Posterior vena cava (tissue), 2 donors: ENCODE results near the gene DYNC2LI1. TPM values are rescaled to one million over a fixed set of nuclear protein-coding genes. Genes with fewer than 3 reads are reported as not detected.

Experiments used
- DNase-seq: peaks from one replicate; pipeline ENCODE4 v3.0.0-alpha.2; 2020; ENCODE audit warnings: low spot score
- intact Hi-C, 2 donors: fragments of 100-400 bp; cut with DNase I; formaldehyde crosslinking; loops; one replicate each; pipeline versions ENCODE4 v1.14.1 to v1.14.2; 2022 to 2023
- total RNA-seq, 2 donors: library from RNA; stranded (reverse); fragmentation: NEBNext Ultra II Directional; extraction: Animal tissue kit (Norgen Biotek cat#: 25700); gene quantifications; one replicate each; pipeline ENCODE4 v1.2.1, GENCODE V29; 2021
- donor health status: DM: yes; HTN: yes; CAD: no.
- donor health status: DM: yes; HTN: yes; CAD: no.

Gene DYNC2LI1
- total RNA-seq, 2 donors from 2014 or later, result 9.2 to 18.3 TPM

DNA sequence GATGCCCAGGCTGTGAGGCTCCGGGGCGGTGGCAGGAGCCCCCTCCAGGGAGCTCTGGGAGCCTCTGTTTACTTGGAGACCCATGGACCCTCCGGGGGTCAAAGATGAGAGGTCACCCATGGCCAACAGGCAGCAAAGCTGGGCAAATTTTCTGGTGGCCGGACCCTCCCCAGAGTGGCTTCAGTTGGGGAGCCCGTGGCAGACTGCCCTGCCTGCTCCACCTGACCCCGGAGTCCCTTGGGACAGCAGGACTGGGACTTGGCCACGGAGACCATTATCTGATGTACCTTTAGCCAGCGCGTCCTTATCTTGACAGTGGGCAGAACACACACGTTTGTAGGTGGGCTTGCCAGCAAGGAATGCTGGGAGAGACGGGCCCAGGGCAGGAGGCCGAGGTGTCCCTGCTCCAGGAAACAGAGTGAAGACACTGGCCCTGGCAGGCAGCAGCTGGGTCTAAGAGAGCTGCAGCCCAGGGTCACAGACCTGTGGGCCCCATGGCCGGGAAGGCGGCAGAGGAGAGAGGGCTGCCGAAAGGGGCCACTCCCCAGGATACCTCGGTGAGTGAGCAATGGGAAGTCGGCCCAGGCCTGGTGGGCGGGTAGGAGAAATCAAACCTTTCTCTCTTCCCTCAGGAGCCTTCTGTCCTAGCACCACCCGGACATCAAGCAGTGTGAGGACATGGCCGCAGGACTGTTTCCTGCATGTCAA is 64.9 kb downstream of the DYNC2LI1 start, which contains the start of the genes ABCG5 and ABCG8:
Gene ABCG5 (minus strand): TSS at position 280 of the 708 bp plus-strand sequence. CDS start 160 bp downstream, at position 120.
Gene ABCG8 (plus strand): TSS at position 412 of the 708 bp plus-strand sequence. CDS start 83 bp downstream, at position 495.
- DNase-seq, result no peak

DNA sequence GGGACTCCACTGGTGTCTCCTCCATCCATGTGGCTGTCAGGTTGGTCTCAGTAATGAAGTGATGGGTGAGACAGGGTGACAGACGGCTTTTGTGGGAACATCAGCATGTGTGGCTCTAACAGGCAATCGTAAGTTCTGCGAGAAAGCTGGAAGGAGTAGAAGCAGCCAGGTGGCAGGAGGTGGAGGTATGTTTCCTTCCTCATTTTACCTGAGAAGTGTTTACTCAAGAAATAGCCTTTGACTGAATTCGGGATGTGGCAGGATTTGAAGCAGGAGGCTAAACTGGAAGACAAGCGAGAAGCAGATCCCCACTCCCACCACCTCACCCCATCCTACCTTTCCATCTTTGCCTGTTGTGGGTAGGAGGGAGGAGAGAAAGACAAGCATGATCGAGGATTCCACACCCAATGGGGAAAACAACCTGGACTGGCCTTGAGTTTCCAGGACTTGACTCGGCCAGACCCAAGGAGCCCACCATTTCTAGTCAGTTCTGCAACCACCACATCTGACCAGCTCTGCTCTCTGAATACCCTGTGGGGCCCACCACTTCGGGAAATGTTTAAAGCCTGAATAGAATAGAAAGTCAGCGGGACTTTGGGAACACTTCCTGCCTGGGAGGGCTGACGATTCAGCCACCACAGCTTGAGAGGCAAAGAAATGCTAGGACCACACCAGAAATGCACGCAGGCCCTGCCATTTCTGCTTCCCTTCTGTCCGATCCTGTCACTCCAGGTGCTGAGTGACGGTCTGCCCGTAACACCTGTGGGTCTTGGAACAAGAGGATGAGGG is 66.1 kb downstream of the DYNC2LI1 start:
- DNase-seq, result no peak
- intact Hi-C loops, result loop anchor here in 1 of 2 donors (10.0 kb wide), 1 partner anchor 845 kb away; no protein-coding TSS in a partner anchor

More for the DNA sequence above, 64.9 kb downstream of the DYNC2LI1 start, which contains the start of the genes ABCG5 and ABCG8:
- intact Hi-C loops, result loop anchor here in 1 of 2 donors (10.0 kb wide), 1 partner anchor 846 kb away; no protein-coding TSS in a partner anchor

DNA sequence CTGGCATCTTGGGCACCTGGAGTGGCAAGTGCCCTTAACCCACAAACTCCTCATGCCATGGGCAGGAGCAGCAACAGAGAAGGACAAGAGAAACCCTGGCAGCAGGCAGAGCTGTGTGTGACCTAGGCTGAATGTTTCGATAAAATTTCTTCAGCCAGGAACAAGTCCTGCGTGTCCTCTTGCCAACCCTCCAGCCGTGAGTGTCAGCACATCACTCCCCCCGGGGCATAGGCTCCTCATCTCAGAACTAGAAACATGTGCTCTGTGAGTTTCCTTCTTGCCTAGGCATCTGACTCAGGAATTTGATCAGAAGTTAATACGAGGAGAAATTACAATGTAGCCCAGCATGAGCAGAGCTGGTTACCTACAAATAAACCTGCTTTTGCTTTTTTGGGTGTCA is 67.1 kb downstream of the DYNC2LI1 start:
- DNase-seq, result no peak
- intact Hi-C loops, result no loop called here

DNA sequence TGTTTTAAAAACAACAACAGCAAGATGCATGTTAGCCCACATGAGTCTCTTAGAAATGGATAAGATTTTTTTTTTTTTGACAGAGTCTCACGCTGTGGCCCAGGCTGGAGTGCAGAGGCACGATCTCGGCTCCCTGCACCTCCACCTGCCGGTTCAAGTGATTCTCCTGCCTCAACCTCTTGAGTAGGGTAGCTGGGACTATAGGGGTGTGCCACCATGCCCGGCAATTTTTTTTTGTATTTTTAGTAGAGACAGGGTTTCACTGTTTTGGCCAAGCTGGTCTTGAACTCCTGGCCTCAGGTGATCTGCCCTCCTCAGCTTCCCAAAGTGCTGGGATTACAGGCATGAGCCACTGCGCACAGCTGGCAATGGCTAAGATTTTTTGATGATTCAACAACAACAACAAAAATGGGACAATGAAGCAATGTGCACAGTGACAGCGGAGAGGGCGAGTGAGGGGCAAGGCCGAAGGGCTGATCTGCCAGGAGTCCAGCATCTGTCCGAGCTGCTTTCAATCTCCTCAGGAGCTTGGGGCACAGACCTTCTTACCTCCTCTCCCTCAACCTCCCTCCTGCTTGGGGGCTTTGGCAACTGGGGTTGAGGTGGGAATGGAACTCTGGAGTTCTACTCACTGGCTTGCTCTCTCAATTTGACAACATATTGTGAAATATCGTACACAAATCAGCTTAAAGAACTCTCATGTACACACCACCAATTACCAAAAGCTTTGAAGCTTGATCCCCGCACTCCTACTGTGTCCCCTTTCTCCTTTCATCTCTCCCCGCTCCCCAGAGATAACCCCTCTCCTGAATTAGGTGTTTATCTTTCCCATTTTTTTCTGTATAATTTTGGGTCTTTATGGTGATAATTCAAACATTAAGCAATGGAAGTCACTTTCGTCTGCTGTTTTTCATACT is 68.4 kb downstream of the DYNC2LI1 start:
- no peak for DNase-seq
- intact Hi-C loops, result no loop called here

DNA sequence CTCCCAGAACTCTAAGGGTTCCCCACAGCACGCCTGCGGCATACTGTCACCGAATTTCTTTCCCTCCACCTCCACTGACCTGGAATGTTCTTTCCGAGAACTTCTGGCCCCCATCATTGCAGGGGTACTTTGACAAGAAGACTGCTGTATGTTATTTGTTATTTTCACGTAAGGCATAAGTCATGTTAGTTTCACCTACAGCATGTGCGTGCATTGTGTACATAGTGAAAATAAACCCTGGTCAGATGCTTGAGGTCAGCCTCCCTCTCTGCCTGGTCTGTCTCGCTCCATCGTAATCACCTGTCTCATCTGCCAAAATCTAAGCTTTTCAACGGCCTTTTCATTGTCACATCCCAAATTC is 69.0 kb downstream of the DYNC2LI1 start:
- DNase-seq, result no peak
- intact Hi-C loops, result no loop called here

DNA sequence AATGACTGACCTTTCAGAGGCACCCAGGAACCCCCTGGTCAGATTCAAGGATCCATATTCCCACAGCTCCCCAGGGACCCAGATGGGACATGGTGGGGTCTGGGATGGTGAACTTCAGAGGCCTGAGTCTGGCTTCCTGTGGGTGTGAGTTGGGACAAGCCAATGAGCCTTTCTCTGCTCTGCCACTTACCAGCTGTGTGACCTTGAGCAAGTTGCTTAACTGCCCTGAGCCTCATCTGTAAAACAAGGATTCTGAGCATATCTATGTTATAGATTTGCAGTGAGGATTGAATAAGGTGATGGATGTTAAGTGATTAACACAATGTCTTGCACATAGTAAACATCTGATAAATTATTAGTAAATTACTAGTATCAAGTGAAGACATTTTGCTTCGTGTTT is 71.3 kb downstream of the DYNC2LI1 start:
- intact Hi-C loops, result no loop called here
- DNase-seq, result no peak

DNA sequence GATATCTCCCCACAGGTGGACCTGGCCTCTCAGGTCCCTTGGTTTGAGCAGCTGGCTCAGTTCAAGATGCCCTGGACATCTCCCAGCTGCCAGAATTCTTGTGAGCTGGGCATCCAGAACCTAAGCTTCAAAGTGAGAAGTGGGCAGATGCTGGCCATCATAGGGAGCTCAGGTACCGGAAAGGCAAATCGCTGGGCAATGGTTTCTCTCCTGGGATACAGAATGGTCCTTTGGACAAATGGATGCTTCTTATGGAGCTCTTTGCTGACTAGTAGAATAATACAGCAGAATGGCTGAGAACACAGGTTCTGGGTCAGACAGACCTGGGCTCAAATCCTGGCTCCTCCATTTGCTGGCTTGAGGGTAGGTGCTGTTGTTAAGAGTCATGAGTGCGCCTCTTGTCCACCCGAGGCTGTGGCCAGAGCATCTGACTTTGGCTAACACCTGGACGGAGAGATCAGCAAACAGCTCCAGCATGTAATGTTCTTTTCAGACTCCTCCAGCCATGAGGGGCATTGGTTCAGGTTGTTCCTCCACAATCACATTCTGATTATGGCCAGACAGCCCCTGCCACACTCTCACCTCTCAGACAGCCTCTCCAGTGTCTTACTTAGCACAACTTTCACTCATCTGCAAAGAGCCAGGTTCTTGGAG is 72.4 kb downstream of the DYNC2LI1 start:
- no peak for DNase-seq
- intact Hi-C loops, result no loop called here

DNA sequence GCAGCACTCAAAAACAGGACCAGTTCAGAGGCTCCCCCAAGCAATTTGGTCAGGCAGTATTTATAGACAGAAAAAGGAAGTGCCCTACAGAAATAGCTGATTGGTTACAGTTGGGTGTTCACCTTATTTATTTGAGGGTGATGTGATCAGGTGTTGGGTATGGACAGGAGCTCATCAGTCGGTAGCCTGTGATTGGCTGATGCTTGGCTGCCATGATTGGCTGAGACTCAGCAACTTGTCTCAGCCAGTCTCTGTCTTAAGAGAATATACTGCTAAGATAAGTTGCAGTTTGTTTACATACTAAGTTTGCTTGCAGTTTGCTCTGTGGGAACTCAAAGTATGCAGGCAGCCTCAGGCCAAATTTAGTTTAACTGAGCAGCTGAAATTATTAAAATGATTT is 74.4 kb downstream of the DYNC2LI1 start:
- no peak for DNase-seq
- intact Hi-C loops, result no loop called here

DNA sequence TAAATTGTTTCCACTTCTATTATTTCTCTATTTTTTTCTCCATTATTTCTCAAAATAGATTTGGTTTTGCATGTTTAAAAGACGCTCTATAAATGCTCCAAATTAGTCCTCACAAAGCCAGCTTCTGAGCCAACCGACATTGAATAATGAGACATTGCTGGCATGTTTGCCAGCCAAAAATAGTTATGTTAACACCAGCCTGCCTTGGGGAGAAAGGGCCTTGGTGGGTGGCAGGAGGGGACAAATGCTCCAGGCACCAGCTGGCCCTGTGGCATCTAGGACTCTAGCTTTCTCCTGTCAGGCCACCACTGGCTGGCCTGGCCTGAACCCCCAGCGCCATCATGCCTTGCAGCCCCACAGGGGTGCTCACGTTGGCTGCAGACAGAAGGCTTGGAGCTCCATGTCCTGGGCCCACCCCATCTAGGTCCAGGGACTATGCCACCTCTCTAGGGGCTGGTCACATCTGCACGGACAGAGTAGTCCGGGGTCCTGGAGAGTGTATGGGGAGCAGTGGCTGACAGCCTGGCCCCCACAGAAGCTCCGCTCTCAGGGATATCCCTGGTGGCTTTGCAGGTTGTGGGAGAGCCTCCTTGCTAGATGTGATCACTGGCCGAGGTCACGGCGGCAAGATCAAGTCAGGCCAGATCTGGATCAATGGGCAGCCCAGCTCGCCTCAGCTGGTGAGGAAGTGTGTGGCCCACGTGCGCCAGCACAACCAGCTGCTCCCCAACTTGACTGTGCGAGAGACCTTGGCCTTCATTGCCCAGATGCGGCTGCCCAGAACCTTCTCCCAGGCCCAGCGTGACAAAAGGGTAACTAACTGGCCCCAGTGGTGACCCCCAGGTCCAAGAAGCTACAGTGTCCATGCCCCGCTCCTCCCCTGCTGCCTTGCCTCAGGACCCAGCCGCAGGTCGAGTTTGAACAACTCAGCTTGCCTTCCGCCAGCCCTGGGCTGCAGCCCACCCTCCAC is 77.5 kb downstream of the DYNC2LI1 start:
- intact Hi-C loops, result no loop called here

DNA sequence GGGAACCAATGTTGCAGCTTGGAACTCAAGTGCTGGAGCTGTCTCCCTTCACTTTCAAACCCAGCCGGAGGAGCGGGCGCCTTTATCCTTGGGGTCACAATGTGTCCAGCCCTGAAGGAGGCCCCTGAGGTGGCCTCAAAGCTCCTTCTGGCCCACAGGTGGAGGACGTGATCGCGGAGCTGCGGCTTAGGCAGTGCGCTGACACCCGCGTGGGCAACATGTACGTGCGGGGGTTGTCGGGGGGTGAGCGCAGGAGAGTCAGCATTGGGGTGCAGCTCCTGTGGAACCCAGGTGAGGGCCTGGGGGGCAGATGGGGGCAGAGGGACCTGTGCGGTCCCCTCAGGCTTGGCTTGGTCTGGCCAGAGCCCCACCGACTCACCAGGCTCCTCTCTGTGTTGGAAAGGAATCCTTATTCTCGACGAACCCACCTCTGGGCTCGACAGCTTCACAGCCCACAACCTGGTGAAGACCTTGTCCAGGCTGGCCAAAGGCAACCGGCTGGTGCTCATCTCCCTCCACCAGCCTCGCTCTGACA is 78.4 kb downstream of the DYNC2LI1 start:
- intact Hi-C loops, result no loop called here
- DNase-seq, result no peak

More for the DNA sequence above, 77.5 kb downstream of the DYNC2LI1 start:
- no peak for DNase-seq

DNA sequence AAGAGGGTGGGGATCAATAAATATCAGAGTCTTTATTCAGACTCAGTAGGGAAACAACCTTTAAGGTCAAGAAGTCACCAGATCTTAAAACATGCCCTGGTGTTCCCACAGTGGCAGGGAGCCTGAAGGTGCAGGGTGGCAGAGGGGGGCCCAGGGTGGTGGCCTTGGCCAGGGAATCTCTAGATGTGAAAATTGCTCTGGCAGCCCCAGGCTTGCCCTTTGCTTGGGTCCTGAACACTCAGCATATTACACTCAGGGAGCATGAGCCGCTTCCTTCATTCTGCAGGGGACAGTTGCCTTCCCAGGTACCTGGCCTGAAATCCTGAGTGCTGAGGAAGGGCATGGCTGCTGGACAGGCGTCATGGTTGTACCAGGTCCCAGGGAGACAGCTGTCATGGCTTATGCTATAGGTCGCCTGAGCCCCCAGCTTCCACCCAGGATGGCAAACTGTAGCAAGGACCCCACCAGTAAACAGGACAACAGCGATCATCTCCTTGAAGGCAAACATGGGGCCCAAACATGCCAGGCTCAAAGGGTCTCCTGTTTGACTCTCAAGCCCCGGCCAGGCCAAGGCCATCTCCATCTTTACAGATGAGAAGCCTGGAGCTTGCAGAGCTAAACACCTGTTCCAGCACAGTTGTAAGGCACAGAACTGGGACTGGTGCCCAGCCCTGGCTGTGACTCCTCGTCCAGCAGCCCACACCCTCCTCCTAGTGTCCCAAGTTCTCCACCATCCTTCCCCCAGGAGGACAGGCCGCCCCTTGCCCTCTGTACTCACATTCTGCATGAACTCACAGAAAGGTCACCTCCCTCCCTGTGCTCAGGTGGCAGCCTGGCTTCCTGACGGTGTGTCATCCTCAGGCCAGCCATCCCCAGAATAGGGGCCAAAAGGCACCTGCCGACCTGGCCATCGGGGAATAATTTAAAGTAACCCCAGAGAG is 79.6 kb downstream of the DYNC2LI1 start:
- no peak for DNase-seq
- intact Hi-C loops, result no loop called here

DNA sequence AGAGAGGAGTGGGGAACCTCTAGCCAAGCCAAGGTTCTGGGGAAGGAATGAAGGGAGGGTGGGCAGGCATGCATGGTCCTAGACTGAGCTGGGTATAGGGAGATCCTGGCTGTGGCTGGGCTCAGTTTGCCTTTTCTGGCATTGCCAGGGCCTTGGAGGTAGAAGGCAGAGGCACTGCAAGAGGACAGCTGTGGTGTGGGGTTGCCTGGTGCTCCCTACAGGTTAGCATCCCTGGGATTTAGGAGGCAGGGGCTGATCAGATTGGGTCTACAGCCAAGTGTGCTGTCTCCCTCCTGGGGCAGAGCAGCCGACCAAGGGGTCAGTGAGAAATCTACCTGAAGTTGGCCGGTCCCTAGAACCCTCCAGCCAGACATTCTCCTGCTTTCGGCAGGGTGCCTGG is 80.8 kb downstream of the DYNC2LI1 start:
- intact Hi-C loops, result no loop called here
- DNase-seq, result no peak

DNA sequence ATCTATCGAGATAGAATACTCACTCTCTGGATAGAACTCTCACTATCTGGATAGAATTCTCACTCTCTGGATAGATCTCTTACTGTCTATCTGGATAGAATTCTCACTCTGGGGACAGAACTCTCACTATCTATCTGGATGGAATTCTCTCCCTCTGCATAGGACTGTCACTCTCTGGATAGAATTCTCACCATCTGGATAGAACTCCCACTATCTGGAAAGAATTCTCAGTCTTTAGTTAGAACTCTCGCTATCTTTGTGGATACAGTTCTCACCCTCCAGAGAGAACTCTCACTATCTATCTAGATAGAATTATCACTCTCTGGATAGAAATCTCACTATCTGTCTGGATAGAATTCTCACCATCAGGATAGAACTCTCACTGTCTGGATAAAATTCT is 81.5 kb downstream of the DYNC2LI1 start:
- no peak for DNase-seq
- intact Hi-C loops, result no loop called here
